ENCODE results near the gene CD164. TPM values are rescaled to one million over a fixed set of nuclear protein-coding genes. Genes with fewer than 3 reads are reported as not detected.
A peak's percentile ranks its signal among the peaks of the same experiment; 100 is the strongest.

Gene CD164
- total RNA-seq, 1 donor from 2014 or later = 115 TPM

GRCh38 chr6:109379711-109380110 lies 2.6 kb downstream of the CD164 start:
- intact Hi-C loops (cut with DNase I) = loop anchor here (5.0 to 10.0 kb wide), 2 partner anchors 63 to 825 kb away; partner anchors contain the start of genes PPIL6 and SMPD2
- H3K27ac ChIP-seq = no peak overlapping the region
- H3K4me1 ChIP-seq = peaks cover 54% of the 10 kb centered on the region

DNA sequence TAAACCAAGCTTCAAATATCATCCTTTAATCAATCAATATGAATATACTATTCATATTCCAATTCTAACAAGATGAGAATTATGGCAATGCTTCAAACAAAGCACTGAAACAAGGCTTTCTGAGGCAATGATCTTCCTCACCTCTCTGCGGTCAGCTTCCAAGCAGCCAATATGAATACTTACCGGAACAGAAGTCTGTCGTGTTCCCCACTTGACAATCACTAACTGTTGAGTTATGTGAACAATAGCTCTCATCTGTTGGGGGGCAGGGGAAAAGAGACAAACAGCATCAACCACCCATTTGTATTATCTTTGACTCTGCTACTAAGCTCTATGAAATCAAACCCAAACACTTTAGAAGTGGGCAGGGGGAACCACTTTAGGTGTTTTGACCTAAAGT lies 4.5 kb downstream of the CD164 start:
- H3K4me1 ChIP-seq = peaks cover 59% of the 10 kb centered on the region
- no peak for DNase-seq (ENCODE audit: extremely low spot score in 2 of 2)
- intact Hi-C loops (cut with DNase I) = no loop called here
- no peak for TF ChIP-seq POLR2A (IDR thresholded peaks at IDR 0.05)
- no peak for TF ChIP-seq POLR2AphosphoS5 (IDR thresholded peaks at IDR 0.05; ENCODE audit: insufficient read depth in 1 of 2, low read depth in 1 of 2)
- no peak for TF ChIP-seq CTCF (IDR thresholded peaks at IDR 0.05)
- no peaks in the 10 kb centered on the region for H3K9me3 ChIP-seq
- H3K27ac ChIP-seq = no peak overlapping the region
- no peaks in the 10 kb centered on the region for H3K27me3 ChIP-seq
- no peak overlapping the region for H3K4me3 ChIP-seq
- H3K36me3 ChIP-seq = peaks cover 0 to 51% of the 10 kb centered on the region in 2 donors

More at GRCh38 chr6:109379711-109380110, 2.6 kb downstream of the CD164 start:
- TF ChIP-seq CTCF (IDR thresholded peaks at IDR 0.05) = no peak
- no peak for TF ChIP-seq POLR2A (IDR thresholded peaks at IDR 0.05)
- TF ChIP-seq POLR2AphosphoS5 (IDR thresholded peaks at IDR 0.05; ENCODE audit: insufficient read depth in 1 of 2, low read depth in 1 of 2) = no peak
- no peaks in the 10 kb centered on the region for H3K9me3 ChIP-seq
- no peaks in the 10 kb centered on the region for H3K27me3 ChIP-seq
- no peak for DNase-seq (ENCODE audit: extremely low spot score in 2 of 2)
- peaks cover 0 to 34% of the 10 kb centered on the region in 2 donors for H3K36me3 ChIP-seq
- H3K4me3 ChIP-seq = peak overlapping the region; percentile 87 to 98

DNA sequence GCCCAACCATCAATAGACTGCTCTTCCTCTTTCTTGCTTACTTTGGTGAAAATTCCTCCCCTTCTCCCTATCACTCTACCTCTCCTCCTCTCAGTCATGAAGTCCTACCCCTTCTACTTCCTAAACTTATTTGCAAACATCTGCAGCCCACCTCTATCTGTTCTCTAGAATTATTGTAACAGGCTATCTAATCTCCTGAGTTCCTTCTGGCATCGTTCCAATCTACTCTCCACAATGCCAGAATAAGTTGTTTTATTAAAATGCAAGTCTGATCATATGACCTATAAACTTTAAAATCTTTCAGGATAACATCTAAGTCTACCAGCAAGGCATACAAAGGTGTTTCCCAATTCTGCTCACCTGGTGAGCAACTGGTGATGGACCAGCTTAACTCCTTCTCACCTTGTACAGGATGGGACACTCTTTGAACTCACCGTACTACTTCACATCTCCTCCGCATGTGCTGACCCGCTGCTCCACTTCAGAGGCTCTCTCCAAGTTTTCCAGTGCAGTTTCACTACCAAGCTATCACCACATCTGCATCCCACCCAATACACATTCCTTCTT lies 7.9 kb downstream of the CD164 start:
- H3K36me3 ChIP-seq = peaks cover 0 to 70% of the 10 kb centered on the region in 2 donors
- no peaks in the 10 kb centered on the region for H3K27me3 ChIP-seq
- no peaks in the 10 kb centered on the region for H3K9me3 ChIP-seq
- peaks cover 69% of the 10 kb centered on the region for H3K4me1 ChIP-seq
- DNase-seq (ENCODE audit: extremely low spot score in 2 of 2) = no peak
- H3K4me3 ChIP-seq = no peak overlapping the region
- TF ChIP-seq POLR2AphosphoS5 (IDR thresholded peaks at IDR 0.05; ENCODE audit: insufficient read depth in 1 of 2, low read depth in 1 of 2) (no peak), POLR2A (IDR thresholded peaks at IDR 0.05) (no peak), CTCF (IDR thresholded peaks at IDR 0.05) (no peak)
- intact Hi-C loops (cut with DNase I) = no loop called here
- H3K27ac ChIP-seq = no peak overlapping the region

DNA sequence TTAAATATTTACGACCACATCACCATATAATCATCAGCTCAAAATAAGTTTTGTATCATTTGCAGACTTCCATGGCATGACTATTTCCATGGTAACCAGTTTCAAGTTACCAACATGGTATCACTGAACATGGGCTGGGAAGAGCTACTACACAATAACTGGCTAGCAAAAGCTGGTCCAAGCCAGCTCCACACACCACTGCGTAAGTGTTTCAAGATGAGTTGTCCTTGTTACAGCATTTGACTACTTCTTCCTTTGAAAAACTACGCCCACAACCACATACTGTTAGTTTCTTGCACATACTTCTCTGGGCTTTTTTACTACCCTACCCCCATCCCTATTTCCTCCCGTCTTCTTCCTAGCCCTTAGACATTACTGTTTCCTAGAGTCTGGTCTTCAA lies 8.5 kb downstream of the CD164 start:
- TF ChIP-seq CTCF (IDR thresholded peaks at IDR 0.05) = no peak
- Histone ChIP-seq H3K4me1 (peaks cover 63% of the 10 kb centered on the region), H3K27ac (no peak overlapping the region), H3K27me3 (no peaks in the 10 kb centered on the region), H3K9me3 (no peaks in the 10 kb centered on the region), H3K36me3 (peaks cover 0 to 72% of the 10 kb centered on the region in 2 donors), H3K4me3 (no peak overlapping the region)
- intact Hi-C loops (cut with DNase I) = no loop called here
- no peak for DNase-seq (ENCODE audit: extremely low spot score in 2 of 2)

DNA sequence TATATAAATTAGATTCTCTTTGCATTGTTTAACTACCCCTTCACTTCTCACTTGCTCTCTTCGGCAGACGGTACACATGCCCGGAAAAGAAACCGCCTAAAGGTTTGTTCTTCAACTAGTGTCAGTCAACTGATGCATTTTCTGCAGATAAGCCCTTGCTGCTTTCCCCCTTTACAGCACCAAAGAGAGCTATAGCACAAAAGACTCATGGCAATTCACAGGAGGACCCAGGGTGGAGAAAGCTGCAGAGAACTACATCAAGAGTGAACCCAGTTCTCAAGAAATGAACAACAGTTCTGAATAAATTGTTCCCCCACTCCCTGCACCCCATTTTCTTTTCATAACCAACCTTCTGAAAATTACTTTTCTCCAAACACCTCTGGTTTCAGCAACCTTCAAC lies 8.9 kb downstream of the CD164 start:
- DNase-seq (ENCODE audit: extremely low spot score in 2 of 2) = no peak
- Histone ChIP-seq H3K27ac (no peak overlapping the region), H3K36me3 (peaks cover 0 to 76% of the 10 kb centered on the region in 2 donors), H3K4me1 (peaks cover 62% of the 10 kb centered on the region), H3K4me3 (no peak overlapping the region), H3K9me3 (no peaks in the 10 kb centered on the region), H3K27me3 (no peaks in the 10 kb centered on the region)
- TF ChIP-seq POLR2AphosphoS5 (IDR thresholded peaks at IDR 0.05; ENCODE audit: insufficient read depth in 1 of 2, low read depth in 1 of 2) (no peak), CTCF (IDR thresholded peaks at IDR 0.05) (no peak), POLR2A (IDR thresholded peaks at IDR 0.05) (no peak)
- intact Hi-C loops (cut with DNase I) = no loop called here

Data from vagina (tissue), 2 donors.